DOHH2 (cell line): Measurements from ENCODE around the gene KRTAP21-1.

ENCODE experiments used
- EZH2phosphoT487 ChIP-seq: fragments of 200-600 bp; sonication (generic); IDR thresholded peaks from 2 replicates; pipeline ENCODE4 v1.6.1; 2017; ENCODE audit warnings: borderline replicate concordance, mild to moderate bottlenecking, antibody characterized with exemption, low read length, moderate library complexity, mixed read lengths
- TF ChIP-seq, protein P1 (sequence below): fragments of 200-600 bp; sonication (generic); IDR thresholded peaks from one replicate; pipeline ENCODE4 v1.5.1; 2014; ENCODE audit warnings: antibody characterized with exemption, mild to moderate bottlenecking, low read depth, low read length; ENCODE audit not compliant: poor library complexity, severe bottlenecking

DNA sequence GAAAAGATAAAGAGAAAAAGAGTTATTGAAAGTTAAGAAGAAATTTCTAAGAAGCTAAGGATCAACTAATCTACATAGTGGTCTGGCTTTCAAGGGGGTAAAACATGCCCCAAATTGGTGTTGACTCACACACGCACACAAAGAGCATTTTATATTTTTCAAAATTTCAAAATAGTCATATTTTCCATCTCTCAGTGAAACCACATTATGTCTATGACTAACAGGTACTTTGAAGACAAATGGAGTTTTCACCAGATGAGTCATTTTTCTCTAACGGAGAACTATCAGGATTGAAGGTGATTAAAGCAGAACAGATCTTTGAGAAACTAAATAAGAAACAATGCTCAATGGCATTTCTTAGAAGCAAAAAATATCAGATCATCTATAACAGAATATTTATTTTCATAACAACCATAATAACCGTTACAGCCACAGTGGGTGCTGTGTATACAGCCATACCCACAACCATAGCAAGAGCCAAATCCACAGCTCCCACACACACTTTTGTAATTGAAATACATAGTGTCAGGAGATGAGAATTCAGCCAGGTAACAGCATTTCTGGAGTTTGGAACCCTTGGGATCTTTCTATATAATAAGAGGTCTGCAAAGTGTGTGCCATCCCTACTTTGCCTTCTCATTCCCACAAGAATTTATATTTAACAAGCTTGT lies 36.9 kb downstream of the KRTAP21-1 start, which contains the start of gene KRTAP21-3:
- TF ChIP-seq, protein P1, sequence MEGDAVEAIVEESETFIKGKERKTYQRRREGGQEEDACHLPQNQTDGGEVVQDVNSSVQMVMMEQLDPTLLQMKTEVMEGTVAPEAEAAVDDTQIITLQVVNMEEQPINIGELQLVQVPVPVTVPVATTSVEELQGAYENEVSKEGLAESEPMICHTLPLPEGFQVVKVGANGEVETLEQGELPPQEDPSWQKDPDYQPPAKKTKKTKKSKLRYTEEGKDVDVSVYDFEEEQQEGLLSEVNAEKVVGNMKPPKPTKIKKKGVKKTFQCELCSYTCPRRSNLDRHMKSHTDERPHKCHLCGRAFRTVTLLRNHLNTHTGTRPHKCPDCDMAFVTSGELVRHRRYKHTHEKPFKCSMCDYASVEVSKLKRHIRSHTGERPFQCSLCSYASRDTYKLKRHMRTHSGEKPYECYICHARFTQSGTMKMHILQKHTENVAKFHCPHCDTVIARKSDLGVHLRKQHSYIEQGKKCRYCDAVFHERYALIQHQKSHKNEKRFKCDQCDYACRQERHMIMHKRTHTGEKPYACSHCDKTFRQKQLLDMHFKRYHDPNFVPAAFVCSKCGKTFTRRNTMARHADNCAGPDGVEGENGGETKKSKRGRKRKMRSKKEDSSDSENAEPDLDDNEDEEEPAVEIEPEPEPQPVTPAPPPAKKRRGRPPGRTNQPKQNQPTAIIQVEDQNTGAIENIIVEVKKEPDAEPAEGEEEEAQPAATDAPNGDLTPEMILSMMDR = no peak
- TF ChIP-seq EZH2phosphoT487 = no peak
